ENCODE data around the gene SASH1.

- TF ChIP-seq CTCF (IDR thresholded peaks at IDR 0.05; ENCODE audit: insufficient read depth, low read depth, low read length) (no peak), EZH2 (IDR thresholded peaks at IDR 0.05; ENCODE audit: insufficient read depth, low read length) (no peak)
Measured at GRCh38 chr6:148325316-148326068, 17.1 kb upstream of the SASH1 start.

Measured in astrocyte (in vitro differentiated cells and primary cell).